ENCODE measurements around the gene EP300. TPM values are rescaled to one million over a fixed set of nuclear protein-coding genes. Genes with fewer than 3 reads are reported as not detected.
"Not testable (repeated sequence)": the region's sequence is repeated elsewhere in the genome, so short reads cannot be mapped to it uniquely, and the experiment has no call there.

EP300 gene
- total RNA-seq, 3 donors from 2014 or later: 61.7 to 92.1 (median 88.1) TPM

- ATAC-seq (no peak), DNase-seq (peak in 1 of 3 donors; percentile 28)
- Histone ChIP-seq H3K4me1 (ENCODE audit: low read depth) (peaks cover 27% of the 10 kb centered on the region), H3K4me3 (no peak overlapping the region), H3K9me3 (no peaks in the 10 kb centered on the region), H3K36me3 (ENCODE audit: low read depth) (no peaks in the 10 kb centered on the region)
- no peak for TF ChIP-seq CTCF (IDR thresholded peaks at IDR 0.05)
- intact Hi-C loops (cut with DNase I, micrococcal nuclease): loop anchor here (5.0 to 10.0 kb wide), 3 partner anchors 69 to 142 kb away; partner anchors contain the start of gene RBX1 (in 2 of the 2)
Measured at GRCh38 chr22:41094041-41094593, 1.7 kb downstream of the EP300 start.

GRCh38 chr22:41096391-41096790 lies 4.0 kb downstream of the EP300 start:
- intact Hi-C loops (cut with DNase I, micrococcal nuclease): loop anchor here (10.0 kb wide), 2 partner anchors 72 to 142 kb away; partner anchors contain the start of gene RBX1 (in 1 of the 2)
- H3K9me3 ChIP-seq: no peaks in the 10 kb centered on the region
- no peak for TF ChIP-seq CTCF (IDR thresholded peaks at IDR 0.05)
- H3K4me1 ChIP-seq (ENCODE audit: low read depth): peaks cover 30% of the 10 kb centered on the region
- no peak overlapping the region for H3K4me3 ChIP-seq
- ATAC-seq (no peak), DNase-seq (no peak)
- H3K36me3 ChIP-seq (ENCODE audit: low read depth): no peaks in the 10 kb centered on the region

GRCh38 chr22:41096841-41097240 lies 4.4 kb downstream of the EP300 start:
- no peak for ATAC-seq
- intact Hi-C loops (cut with DNase I, micrococcal nuclease): loop anchor here (10.0 kb wide), 2 partner anchors 72 to 142 kb away; partner anchors contain the start of gene RBX1 (in 1 of the 2)
- no peaks in the 10 kb centered on the region for H3K9me3 ChIP-seq
- H3K36me3 ChIP-seq (ENCODE audit: low read depth): no peaks in the 10 kb centered on the region
- no peak for TF ChIP-seq CTCF (IDR thresholded peaks at IDR 0.05)
- no peak overlapping the region for H3K4me3 ChIP-seq
- no peak for DNase-seq
- H3K4me1 ChIP-seq (ENCODE audit: low read depth): peaks cover 30% of the 10 kb centered on the region

GRCh38 chr22:41099036-41099435 lies 6.6 kb downstream of the EP300 start:
- no peak overlapping the region for H3K4me3 ChIP-seq
- intact Hi-C loops (cut with DNase I, micrococcal nuclease): loop anchor here (10.0 kb wide), 2 partner anchors 74 to 144 kb away; partner anchors contain the start of gene RBX1 (in 1 of the 2)

GRCh38 chr22:41106122-41106968 lies 14.0 kb downstream of the EP300 start:
- Histone ChIP-seq H3K4me3 (no peak overlapping the region), H3K36me3 (ENCODE audit: low read depth) (no peaks in the 10 kb centered on the region), H3K4me1 (ENCODE audit: low read depth) (peaks cover 12% of the 10 kb centered on the region), H3K9me3 (no peaks in the 10 kb centered on the region)
- intact Hi-C loops (cut with DNase I, micrococcal nuclease): no loop called here
- ATAC-seq (no peak), DNase-seq (no peak)
- no peak for TF ChIP-seq CTCF (IDR thresholded peaks at IDR 0.05)

More at GRCh38 chr22:41099036-41099435, 6.6 kb downstream of the EP300 start:
- no peak for TF ChIP-seq CTCF (IDR thresholded peaks at IDR 0.05)
- no peak for DNase-seq
- H3K9me3 ChIP-seq: no peaks in the 10 kb centered on the region
- no peak for ATAC-seq
- peaks cover 30% of the 10 kb centered on the region for H3K4me1 ChIP-seq (ENCODE audit: low read depth)
- H3K36me3 ChIP-seq (ENCODE audit: low read depth): no peaks in the 10 kb centered on the region

GRCh38 chr22:41106969-41107325 lies 14.6 kb downstream of the EP300 start:
- intact Hi-C loops (cut with DNase I, micrococcal nuclease); H3K4me3 ChIP-seq; ATAC-seq; H3K9me3 ChIP-seq; DNase-seq; H3K36me3 ChIP-seq (ENCODE audit: low read depth): not testable (repeated sequence)
- H3K4me1 ChIP-seq (ENCODE audit: low read depth): peaks cover 12% of the 10 kb centered on the region

Data from mucosa of descending colon (tissue), 3 donors.